Epithelial cell of esophagus (primary cell): ENCODE measurements around the gene SRGAP1.

ENCODE experiments used
- DNase-seq: peaks from one replicate; pipeline ENCODE4 v3.0.0; 2010; ENCODE audit warnings: low read depth
- H3K4me3 ChIP-seq: 2 replicates; pipeline ENCODE4 v1.5.1; 2011; ENCODE audit warnings: mild to moderate bottlenecking, low read length, control low read depth
- CTCF ChIP-seq: IDR thresholded peaks from 2 replicates; pipeline ENCODE4 v1.5.1; 2011; ENCODE audit warnings: low read depth, mild to moderate bottlenecking, low read length, control low read depth, inconsistent platforms; ENCODE audit not compliant: insufficient read depth; ENCODE audit errors: missing control alignments

SRGAP1 gene

GRCh38 chr12:63846238-63846967 is 1.9 kb downstream of the SRGAP1 start:
- peak overlapping the region; percentile 66 for H3K4me3 ChIP-seq
- TF ChIP-seq CTCF, result no peak
- DNase-seq, result no peak

GRCh38 chr12:63848450-63848849 is 4.0 kb downstream of the SRGAP1 start:
- no peak for TF ChIP-seq CTCF
- DNase-seq, result no peak
- H3K4me3 ChIP-seq, result no peak overlapping the region

GRCh38 chr12:63849106-63849620 is 4.7 kb downstream of the SRGAP1 start:
- no peak for TF ChIP-seq CTCF

GRCh38 chr12:63849641-63850040 is 5.1 kb downstream of the SRGAP1 start:
- H3K4me3 ChIP-seq, result no peak overlapping the region
- DNase-seq, result no peak
- TF ChIP-seq CTCF, result no peak

More at GRCh38 chr12:63849106-63849620, 4.7 kb downstream of the SRGAP1 start:
- no peak for DNase-seq
- no peak overlapping the region for H3K4me3 ChIP-seq

GRCh38 chr12:63853978-63854377 is 9.5 kb downstream of the SRGAP1 start:
- H3K4me3 ChIP-seq, result no peak overlapping the region
- no peak for TF ChIP-seq CTCF
- no peak for DNase-seq

GRCh38 chr12:63855299-63855698 is 10.8 kb downstream of the SRGAP1 start:
- no peak for DNase-seq
- no peak for TF ChIP-seq CTCF

More at GRCh38 chr12:63855299-63855698, 10.8 kb downstream of the SRGAP1 start:
- no peak overlapping the region for H3K4me3 ChIP-seq
